Right lobe of liver (tissue), 6 donors: ENCODE measurements around the gene PHB1. TPM values are rescaled to one million over a fixed set of nuclear protein-coding genes. Genes with fewer than 3 reads are reported as not detected.

Source experiments
- ATAC-seq, 4 donors: fragments of 200-7000 bp; cut with Tn5 transposase; one replicate each; pipeline ENCODE4 v1.9.1; 2020; ENCODE audit warnings: mild to moderate bottlenecking in 4 of 4, moderate library complexity in 4 of 4
- DNase-seq, 3 donors: peaks; one replicate each; pipeline ENCODE4 v3.0.0-alpha.2; 2020
- H3K27ac ChIP-seq, 3 donors: fragments of 200-600 bp; one replicate each; pipeline ENCODE4 v1.8.0; 2022
- H3K27me3 ChIP-seq, 2 donors: fragments of 200-600 bp; one replicate each; pipeline ENCODE4 v1.8.0; 2022
- H3K36me3 ChIP-seq, 4 donors: fragments of 200-600 bp; sonication (generic) in 1 of 4; one replicate each; pipeline versions ENCODE4 v1.5.1 to v1.8.0; 2017 to 2022; ENCODE audit warnings: control low read depth in 1 of 4
- H3K4me1 ChIP-seq, 4 donors: fragments of 200-600 bp; sonication (generic) in 1 of 4; one replicate each; pipeline versions ENCODE4 v1.5.1 to v1.8.0; 2017 to 2022; ENCODE audit warnings: control low read depth in 1 of 4
- H3K4me3 ChIP-seq, 3 donors: fragments of 200-600 bp; one replicate each; pipeline ENCODE4 v1.8.0; 2022
- H3K9me3 ChIP-seq, 4 donors: fragments of 200-600 bp; sonication (generic) in 1 of 4; one replicate each; pipeline versions ENCODE4 v1.5.1 to v1.8.0; 2017 to 2022; ENCODE audit warnings: control low read depth in 1 of 4
- POLR2A ChIP-seq: fragments of 450-650 bp; IDR thresholded peaks from one replicate; pipeline ENCODE4 v1.6.1; 2017; ENCODE audit warnings: antibody characterized with exemption, mild to moderate bottlenecking
- WGBS: methylation state at CpG from one replicate; pipeline ENCODE4 v1.1.6; 2018; ENCODE audit warnings: low coverage, low lambda C conversion rate; ENCODE audit not compliant: insufficient coverage; ENCODE audit errors: missing lambda C conversion rate; 5-methylcytosine and 5-hydroxymethylcytosine counted together
- intact Hi-C, 2 donors: fragments of 100-400 bp; cut with DNase I; formaldehyde crosslinking; loops; one replicate each; pipeline versions ENCODE4 v1.11.2 to v1.14.1; 2022
- total RNA-seq, 6 experiments: library from RNA; depleted of rRNA in 2 of 6; stranded (reverse); fragments of >200 nt in 2 of 6; fragmentation: NEBNext Ultra II Directional in 3 of 6; extraction: Animal tissue kit (Norgen Biotek cat#: 25700) in 3 of 6; gene quantifications; one replicate each; pipeline versions ENCODE4 v1.1.0 to v1.2.4, GENCODE V29; 2016 to 2023
- TF ChIP-seq, protein P1 (sequence below), 4 donors: fragments of 200-600 bp in 3 of 4; fragments of 450-650 bp in 1 of 4; IDR thresholded peaks; one replicate each; pipeline versions ENCODE4 v1.5.1 to v1.8.0; 2016 to 2022; ENCODE audit warnings: antibody characterized with exemption in 4 of 4, mild to moderate bottlenecking in 2 of 4
- donor health status: DM: no; HTN: yes; CAD: no.
- donor health status: DM: no; HTN: no; CAD: no.
- donor health status: DM: no; HTN: no; CAD: no.
- donor health status: DM: no; HTN: yes; CAD: no.
- donor health status: DM: no; HTN: yes; CAD: no.

The PHB1 gene
- total RNA-seq, 6 experiments from 2014 or later, result 88.5 to 131 (median 102) TPM

DNA sequence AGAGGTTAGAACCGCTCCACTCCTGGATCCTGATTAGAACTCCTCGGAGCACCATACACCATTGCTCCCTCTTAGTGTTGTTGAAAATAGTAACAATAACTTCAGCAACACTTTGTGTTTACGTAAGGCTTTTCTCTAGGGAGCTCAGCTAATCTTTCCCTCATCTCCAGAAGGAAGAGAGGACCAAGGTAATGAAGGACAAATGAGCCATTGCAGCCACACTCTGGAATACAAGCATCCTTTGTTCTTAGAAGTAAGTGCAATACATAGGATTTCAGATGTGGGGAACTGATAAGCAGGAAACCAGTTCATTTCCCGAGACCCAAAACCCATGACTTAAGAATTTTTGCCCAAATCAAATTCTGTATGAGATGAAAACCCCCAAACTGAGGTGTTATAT is 29.7 kb downstream of the PHB1 start:
- no peak overlapping the region for H3K27ac ChIP-seq
- intact Hi-C loops, result no loop called here
- H3K36me3 ChIP-seq, result no peaks in the 10 kb centered on the region
- H3K9me3 ChIP-seq, result no peaks in the 10 kb centered on the region
- peaks cover 0 to 22% (median 0%) of the 10 kb centered on the region in 4 donors for H3K4me1 ChIP-seq
- no peaks in the 10 kb centered on the region for H3K27me3 ChIP-seq
- ATAC-seq (no peak), DNase-seq (no peak)
- H3K4me3 ChIP-seq, result no peak overlapping the region
- no peak for TF ChIP-seq POLR2A
- TF ChIP-seq, protein P1, sequence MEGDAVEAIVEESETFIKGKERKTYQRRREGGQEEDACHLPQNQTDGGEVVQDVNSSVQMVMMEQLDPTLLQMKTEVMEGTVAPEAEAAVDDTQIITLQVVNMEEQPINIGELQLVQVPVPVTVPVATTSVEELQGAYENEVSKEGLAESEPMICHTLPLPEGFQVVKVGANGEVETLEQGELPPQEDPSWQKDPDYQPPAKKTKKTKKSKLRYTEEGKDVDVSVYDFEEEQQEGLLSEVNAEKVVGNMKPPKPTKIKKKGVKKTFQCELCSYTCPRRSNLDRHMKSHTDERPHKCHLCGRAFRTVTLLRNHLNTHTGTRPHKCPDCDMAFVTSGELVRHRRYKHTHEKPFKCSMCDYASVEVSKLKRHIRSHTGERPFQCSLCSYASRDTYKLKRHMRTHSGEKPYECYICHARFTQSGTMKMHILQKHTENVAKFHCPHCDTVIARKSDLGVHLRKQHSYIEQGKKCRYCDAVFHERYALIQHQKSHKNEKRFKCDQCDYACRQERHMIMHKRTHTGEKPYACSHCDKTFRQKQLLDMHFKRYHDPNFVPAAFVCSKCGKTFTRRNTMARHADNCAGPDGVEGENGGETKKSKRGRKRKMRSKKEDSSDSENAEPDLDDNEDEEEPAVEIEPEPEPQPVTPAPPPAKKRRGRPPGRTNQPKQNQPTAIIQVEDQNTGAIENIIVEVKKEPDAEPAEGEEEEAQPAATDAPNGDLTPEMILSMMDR (IDR thresholded peaks at IDR 0.05), result no peak
- 83% methylated on average over 4 of the region's 4 CpGs for WGBS

DNA sequence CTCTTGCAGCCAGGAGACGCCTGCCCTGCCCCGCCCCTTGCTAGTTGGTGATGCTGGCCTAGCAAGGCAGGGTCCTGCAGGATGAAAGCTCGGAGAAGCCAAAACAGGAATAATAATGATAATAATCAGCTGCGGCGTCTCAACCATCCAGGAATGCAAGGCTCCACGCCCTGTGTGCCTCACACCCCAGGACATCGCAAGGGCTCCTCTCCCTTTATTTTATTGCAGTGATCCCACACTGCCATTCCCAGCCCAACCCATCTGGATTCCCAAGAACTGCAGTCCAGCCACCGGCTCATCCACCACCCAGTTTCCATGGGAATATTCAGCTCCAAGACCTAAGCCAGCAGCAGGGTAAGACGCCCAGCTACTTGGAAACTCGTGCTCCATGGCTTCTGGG is 31.6 kb downstream of the PHB1 start:
- no peaks in the 10 kb centered on the region for H3K36me3 ChIP-seq
- ATAC-seq, result no peak

DNA sequence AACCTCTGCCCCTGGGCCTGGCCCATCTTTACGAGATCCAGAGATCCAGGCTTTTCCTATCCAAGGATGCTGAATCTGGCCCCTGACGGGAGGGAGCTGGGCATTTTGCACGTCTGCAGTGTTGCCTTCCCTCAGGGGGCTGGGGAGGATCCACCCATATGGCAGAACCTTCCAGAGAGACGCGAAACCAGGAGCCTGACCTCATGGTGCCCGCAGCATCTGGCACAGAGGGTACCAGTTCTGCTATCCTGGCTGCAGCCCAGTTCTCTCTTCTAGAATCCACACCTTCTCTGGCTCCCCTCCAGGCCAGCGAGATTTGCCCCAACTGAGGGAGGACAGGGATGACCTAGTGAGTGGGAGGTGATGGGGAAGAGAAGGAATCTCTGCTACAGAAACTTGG is 32.1 kb downstream of the PHB1 start:
- no peak for TF ChIP-seq POLR2A
- TF ChIP-seq, protein P1 (IDR thresholded peaks at IDR 0.05), result no peak
- intact Hi-C loops, result no loop called here
- DNase-seq (peak; percentile 45 to 89 (median 72)), ATAC-seq (peak; percentile 42 to 61 (median 58))
- H3K9me3 ChIP-seq, result no peaks in the 10 kb centered on the region
- H3K4me1 ChIP-seq, result peaks cover 0 to 22% (median 0%) of the 10 kb centered on the region in 4 donors
- no peak overlapping the region for H3K4me3 ChIP-seq
- no peaks in the 10 kb centered on the region for H3K27me3 ChIP-seq
- 84% methylated on average over 5 of the region's 7 CpGs for WGBS
- H3K27ac ChIP-seq, result no peak overlapping the region
- no peaks in the 10 kb centered on the region for H3K36me3 ChIP-seq

More for the DNA sequence above, 31.6 kb downstream of the PHB1 start:
- 94% methylated on average over 3 of the region's 10 CpGs for WGBS
- DNase-seq, result peak in 1 of 3 donors; percentile 21
- H3K4me3 ChIP-seq, result no peak overlapping the region
- H3K27ac ChIP-seq, result no peak overlapping the region
- intact Hi-C loops, result no loop called here
- TF ChIP-seq POLR2A, result no peak
- TF ChIP-seq, protein P1 (IDR thresholded peaks at IDR 0.05), result no peak
- H3K27me3 ChIP-seq, result no peaks in the 10 kb centered on the region
- H3K9me3 ChIP-seq, result no peaks in the 10 kb centered on the region
- peaks cover 0 to 22% (median 0%) of the 10 kb centered on the region in 4 donors for H3K4me1 ChIP-seq

DNA sequence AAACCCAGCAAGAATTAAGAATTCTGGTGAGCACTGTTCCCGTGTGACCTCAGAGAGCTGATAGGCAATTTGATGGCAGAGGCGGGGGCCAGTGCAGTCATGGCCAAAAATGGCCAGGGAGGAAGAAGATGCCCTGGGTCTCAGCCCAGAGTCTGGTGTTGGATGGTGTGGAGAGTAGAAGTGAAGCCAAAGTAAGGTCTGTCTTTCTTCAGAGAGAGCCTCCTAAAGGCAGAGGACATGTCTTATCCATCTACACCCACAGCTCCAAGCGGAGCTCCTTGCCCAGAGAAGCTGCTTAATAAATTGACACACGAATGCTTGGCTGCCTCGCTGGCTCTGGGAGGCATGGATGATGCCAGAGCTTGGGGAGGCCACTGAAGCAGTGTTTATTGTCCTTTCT is 32.9 kb downstream of the PHB1 start:
- DNase-seq, result peak in 1 of 3 donors; percentile 26
- TF ChIP-seq POLR2A, result no peak
- TF ChIP-seq, protein P1 (IDR thresholded peaks at IDR 0.05), result no peak

More for the DNA sequence above, 32.9 kb downstream of the PHB1 start:
- no peaks in the 10 kb centered on the region for H3K9me3 ChIP-seq
- no peak overlapping the region for H3K4me3 ChIP-seq
- no peak overlapping the region for H3K27ac ChIP-seq
- H3K36me3 ChIP-seq, result no peaks in the 10 kb centered on the region
- intact Hi-C loops, result no loop called here
- H3K27me3 ChIP-seq, result no peaks in the 10 kb centered on the region
- no peak for ATAC-seq
- H3K4me1 ChIP-seq, result peaks cover 0 to 22% (median 0%) of the 10 kb centered on the region in 4 donors
- WGBS, result 66% methylated on average over 2 of the region's 5 CpGs
